NT2/D1 (cell line): Measurements from ENCODE around the gene UBLCP1.

Experiments
- SUZ12 ChIP-seq: IDR thresholded peaks from 2 replicates; pipeline ENCODE4 v1.6.1; 2011; ENCODE audit not compliant: insufficient read length, insufficient read depth; ENCODE audit errors: extremely low read depth
- YY1 ChIP-seq: IDR thresholded peaks from 2 replicates; pipeline ENCODE4 v1.6.1; 2011; ENCODE audit not compliant: insufficient read length, insufficient read depth

- TF ChIP-seq SUZ12 (no peak), YY1 (no peak)
These were observed 67.2 kb downstream of the UBLCP1 start, which contains the start of gene IL12B for GRCh38 chr5:159330131-159330800.
